Measurements from ENCODE around the gene GSG1L.
A peak's percentile ranks its signal among the peaks of the same experiment; 100 is the strongest.
"Not testable (repeated sequence)": the region's sequence is repeated elsewhere in the genome, so short reads cannot be mapped to it uniquely, and the experiment has no call there.

Gene GSG1L

DNA sequence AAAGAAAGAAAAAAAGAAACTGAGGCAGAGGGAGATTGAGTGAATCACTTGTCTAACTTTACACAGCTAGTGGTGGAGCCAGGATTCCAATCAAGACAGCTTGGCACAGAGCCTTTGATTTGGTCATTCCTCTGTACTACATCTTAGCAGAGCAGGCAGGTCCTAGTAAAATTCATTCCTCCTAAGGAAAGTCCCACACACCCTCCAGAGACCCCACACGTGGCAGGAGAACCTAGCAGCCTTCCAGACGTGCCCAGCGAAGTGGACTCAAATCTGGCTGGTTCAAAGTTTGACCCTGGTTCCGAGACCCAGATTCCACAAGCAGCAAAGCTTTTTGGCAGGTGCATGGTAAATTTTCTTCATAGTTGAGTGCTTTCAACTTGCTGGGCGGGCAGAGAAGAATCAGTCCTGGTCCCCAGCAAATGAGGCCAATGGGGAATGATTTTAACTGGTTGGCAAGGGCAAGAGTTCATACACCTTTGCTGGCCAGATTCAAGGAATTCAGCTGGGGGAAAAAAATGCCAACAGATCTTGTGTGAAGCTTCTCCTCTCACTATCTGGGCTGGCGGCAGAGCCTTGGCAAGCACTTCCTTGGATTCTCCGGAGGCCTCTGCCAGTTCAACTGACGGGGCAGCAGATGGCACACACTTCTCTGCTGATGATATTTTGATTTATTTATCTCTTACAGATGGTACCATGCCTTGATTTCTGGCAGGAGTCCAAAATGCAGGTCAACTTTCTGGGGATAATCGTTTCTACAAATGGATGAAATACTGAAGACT lies 82.4 kb downstream of the GSG1L start:
- DNase-seq (ENCODE audit: low spot score), result no peak

DNA sequence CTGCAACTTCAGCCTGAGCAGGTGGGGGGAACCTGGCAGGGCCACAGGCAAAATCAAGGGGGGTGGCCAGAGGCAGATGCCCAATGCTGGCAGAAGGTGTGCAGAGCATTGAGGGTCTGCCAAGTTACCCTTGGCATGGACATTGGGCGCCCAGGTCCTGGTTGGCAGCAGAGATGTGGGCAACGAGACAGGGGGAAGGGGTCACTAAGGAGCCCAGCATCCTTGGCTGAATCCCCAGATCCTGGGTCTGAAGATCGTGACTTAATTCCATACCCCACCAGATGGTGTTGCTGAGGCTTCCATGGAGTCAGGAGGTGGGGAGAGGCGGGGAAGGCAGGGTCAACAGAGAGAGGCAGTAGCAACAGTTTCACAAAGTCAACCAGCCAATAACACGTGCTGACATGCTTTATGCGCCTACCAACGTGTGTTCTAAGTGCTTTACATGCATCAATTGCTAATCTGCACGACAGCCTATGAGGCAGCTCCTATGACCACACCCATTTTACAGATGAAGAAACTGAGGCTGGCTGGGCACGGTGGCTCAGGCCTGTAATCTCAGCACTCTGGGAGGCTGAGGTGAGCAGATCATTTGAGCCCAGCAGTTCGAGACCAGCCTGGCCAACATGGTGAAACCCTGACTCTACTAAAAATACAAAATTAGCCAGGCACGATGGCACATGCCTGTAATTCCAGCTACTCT lies 83.3 kb downstream of the GSG1L start:
- DNase-seq (ENCODE audit: low spot score), result no peak

DNA sequence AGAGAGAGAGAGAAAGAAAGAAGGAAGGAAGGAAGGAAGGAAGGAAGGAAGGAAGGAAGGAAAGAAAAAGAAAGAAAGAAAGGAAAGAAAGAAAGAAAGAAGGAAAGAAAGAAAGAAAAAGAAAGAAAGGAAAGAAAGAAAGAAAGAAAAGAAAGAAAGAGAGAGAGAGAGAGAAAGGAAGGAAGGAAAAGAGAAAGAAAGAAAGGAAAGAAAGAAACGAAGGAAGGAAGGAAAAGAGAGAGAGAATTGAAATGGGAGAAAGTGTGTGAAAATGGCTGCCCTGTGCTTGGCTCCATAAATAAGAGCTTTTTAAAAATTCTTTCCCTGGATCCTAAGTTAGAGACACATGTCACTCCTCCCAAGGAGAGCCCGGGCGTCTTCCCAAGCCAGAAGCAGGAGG lies 83.8 kb downstream of the GSG1L start:
- DNase-seq (ENCODE audit: low spot score), result not testable (repeated sequence)

DNA sequence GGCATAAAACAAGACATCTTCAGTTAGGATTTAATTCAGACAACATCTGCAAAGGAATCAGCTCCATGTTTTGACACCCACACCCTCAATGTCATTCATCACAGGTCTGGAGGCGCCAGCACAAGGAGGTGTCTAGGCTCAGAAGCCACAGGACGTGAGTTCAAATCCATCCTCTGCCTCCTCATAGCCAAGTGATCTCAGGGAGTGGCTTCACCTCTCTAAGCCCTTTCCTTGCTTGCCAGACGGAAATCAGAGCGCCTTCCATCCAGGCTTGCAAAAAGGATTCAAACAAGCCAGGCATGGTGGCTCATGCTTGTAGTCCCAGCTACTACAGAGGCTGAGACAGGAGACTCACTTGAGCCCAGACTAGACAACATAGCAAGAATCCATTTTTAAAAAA lies 84.6 kb downstream of the GSG1L start:
- no peak for DNase-seq (ENCODE audit: low spot score)

DNA sequence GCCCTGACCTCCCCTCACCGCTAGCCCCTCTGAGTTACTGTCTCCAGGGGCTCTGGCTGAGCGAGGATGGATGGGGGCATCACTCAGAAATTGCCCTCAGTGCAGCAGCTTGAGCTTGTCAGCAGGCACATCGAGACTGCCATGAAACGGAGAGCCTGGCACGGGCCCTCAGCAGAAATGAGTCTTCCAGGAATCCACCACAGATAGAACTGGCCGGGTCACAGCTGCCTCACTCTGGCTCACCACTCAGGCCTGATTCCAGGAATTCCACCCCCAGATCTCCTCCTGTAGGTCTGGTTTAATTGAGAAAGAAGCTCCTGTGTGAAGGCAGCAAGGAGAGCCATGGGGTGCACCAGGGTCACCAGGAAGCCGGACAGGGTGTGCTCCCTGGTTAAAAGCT lies 85.5 kb downstream of the GSG1L start:
- no peak for DNase-seq (ENCODE audit: low spot score)

DNA sequence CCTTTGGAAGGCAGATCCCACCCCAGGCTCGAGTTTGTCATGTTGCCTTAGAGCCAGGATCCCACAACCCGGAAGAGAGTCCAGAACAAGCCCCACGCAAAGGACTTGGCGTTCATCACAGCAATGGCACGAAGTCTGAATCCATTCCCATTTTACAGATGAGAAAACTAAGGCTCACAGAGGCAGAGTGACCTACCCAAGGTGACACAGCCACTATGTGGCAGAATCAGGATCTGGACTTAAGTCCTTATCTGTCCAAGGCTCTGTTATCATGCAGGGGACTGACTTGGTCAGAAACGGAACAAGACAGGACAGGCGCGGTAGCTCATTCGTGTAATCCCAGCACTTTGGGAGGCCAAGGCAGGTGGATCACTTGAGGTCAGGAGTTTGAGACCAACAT lies 86.5 kb downstream of the GSG1L start:
- no peak for DNase-seq (ENCODE audit: low spot score)

DNA sequence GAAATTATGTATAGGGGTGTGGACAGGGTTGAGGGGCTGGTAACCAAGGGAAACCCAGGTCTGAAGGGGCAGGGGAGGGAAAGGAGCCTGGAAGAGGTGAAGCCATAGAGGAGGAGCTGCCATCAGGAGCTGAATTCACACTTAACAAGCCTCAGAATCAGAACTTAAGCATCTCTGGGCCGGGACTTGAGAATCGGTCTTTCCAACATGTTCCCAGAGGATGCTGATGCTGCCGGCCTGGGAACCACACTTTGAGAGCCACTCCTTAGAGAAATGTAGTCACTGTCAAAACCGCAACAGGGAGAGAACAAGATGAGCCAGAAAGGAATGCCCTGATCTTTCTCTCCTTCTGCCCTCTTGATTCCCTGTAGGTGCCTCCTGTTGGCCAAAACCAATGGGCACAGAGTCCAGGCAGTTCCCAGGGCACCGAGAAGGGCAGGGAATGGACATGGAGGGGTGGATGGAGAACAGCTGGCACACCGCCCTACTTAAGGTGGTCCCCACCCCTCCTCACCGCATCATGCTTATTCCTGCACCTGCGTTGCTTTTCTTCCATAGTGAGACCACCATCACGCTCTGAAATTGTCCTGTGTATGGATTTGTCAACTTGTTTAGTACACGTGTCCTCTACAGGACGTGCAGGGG lies 88.5 kb downstream of the GSG1L start:
- no peak for DNase-seq (ENCODE audit: low spot score)

DNA sequence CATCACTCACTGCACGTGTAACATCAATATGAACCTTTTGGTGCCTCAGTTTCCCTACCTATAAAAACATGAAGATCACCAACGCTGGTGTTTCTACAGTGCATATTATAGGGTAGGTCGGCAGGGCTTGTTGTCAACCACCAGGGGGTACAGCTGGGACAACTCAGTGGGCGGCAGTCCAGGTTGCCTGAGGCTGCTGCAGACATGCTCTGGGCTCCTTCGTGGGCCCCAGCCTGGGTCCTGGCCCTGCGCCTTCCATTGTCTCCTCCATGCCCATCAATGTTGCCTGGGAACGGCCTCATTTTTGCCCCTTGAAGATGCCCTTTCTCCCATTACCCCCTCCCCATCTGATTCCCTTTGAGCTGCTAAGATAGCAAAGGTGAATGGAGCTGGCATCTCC lies 89.8 kb downstream of the GSG1L start:
- DNase-seq (ENCODE audit: low spot score), result no peak

DNA sequence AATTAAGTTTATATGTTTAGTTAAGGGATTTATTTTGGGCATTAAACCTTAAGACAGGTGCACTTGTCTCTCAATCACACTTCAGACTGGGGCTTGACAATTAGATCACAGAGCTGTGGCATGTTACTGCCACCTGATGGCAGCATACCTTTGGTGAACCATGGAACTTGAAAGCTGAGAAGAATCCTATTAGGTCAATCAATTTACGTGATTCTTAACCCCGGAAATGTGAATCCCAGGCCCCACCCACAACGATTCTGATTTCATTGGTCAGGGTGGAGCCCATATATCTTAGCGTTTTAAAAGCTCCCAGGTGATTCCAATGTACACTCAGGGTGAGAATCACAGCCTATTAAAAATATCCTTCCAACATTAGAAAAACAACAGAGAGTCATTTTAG lies 91.0 kb downstream of the GSG1L start:
- DNase-seq (ENCODE audit: low spot score), result peak; percentile 53

DNA sequence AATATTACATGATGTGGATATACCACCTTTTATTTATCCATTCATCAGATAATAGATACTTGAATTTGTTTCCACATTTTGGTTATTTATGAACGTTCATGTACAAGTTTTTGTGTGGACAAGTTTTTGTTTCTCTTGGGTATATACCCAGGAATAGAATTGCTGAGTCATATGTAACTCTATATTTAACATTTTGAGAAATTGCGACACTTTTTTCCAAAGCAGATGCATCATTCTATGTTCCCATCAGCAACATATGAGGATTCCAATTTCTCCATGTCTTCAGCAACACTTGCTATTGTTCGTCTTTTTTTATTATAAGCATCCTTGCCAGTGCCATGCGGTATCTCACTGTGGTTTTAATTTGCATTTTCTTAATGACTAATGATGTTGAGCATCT lies 93.9 kb downstream of the GSG1L start:
- no peak for DNase-seq (ENCODE audit: low spot score)

DNA sequence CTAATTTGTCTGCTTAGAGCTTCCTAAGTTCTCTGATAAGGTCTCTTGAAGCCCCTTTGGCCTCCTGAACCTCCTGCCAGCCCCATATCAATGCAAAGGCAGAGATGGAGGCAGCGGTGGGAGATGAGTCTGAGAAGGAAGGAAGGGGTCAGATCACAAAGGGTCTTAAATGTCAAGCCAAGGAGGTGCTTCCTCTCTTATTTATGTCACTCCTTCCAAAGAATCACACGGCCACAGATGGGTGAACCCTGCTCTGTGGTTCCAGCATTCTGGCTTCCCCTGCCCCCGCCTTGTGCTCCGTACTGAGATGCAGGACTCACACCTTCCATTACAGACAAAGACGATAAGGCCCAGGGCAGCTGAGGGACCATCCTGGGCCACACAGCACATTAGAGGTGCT lies 96.3 kb downstream of the GSG1L start:
- DNase-seq (ENCODE audit: low spot score), result no peak

DNA sequence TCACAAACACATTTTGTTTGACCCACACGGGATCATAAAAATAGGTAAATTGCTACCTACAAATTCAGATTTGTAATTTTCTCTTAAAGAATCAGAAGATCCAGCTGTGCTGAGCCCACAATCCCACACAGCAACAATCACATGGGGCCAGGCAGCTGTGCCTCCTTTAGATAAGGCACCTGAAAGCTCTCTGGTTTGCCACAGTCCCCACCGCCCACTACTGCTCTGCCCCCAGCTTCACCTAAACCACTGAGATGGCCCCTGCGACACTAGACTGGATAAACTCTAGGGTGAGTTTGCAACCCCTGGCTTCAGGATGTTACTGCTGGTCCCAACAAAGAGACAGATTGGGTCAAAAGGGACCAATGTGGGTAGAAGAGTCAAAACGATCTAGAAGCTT lies 96.8 kb downstream of the GSG1L start:
- DNase-seq (ENCODE audit: low spot score), result no peak

DNA sequence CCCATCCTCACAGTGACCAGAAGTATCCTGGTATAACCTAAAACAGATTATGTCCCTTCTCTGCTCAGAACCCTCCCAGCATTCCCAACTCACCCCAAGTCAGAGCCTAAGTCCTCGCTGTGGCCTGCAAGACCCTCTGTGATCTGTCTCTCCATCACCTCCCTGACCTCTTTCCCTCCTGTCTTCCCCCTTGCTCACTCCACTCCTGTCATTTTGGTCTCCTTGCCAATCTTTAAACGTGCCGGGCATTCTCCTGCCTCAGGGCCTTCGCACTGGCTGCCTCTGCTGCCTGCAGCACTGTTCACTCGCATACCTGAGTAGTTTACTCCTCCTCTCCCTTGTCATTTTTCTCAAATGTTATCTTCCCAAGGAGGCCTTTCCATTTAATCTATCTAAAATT lies 97.7 kb downstream of the GSG1L start:
- DNase-seq (ENCODE audit: low spot score), result no peak

DNA sequence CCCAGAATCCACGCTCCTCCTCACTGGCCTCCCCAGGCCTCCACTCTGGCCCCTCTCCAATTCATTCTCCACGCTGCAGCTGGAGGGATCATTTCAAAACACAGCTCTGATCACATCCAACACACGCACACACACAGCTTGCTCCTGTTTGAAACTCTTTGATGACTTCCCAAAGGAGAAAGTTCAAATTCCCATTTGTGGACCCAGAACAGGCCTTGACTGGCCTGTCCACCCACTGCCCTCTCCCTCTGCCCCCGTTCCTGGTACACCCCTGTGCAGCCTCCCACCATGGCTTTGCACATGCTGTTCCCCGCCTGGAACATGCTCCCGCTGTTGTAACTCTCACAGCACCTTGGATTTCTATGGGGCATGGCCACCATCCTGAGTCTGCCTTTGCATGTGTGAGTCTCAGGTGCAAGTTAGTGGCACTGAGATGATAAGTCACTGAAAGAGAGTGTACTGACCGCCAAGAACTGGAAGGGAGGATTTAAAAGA lies 100.0 kb downstream of the GSG1L start:
- no peak for DNase-seq (ENCODE audit: low spot score)

DNA sequence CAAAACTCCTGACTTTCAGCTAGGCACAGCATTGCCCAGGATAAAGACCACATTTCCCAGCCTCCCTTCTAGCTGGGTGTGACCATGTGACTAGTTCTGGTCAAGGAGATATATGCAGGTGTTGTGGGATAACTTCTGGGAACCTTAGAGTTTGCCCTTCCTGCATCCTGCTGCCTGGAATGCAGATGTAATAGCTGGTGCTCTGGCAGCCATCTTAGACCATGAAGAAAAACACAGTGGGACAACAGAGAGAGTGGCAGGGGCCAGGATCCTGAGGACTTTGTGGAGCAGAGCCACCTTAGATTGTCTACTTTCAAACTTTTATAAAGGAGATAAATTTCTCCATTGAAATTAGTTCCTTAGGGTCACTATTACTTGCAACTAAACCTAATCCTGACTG lies 101.3 kb downstream of the GSG1L start:
- DNase-seq (ENCODE audit: low spot score), result no peak

DNA sequence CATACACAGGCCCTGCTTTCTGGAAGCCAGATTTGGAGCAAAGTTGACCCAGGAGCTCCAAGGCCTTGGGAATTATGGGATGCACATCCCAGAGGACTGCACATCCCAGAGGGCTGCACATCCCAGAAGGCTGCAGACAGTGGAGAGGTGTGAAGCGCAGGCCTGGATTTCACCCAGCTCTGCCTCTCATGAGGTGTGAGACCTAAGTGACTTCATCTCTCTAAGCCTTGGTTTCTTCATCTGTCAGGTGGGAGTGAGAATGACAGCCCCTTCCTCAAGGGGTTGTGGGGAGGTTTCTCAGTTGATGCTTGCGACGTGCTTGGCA lies 102.3 kb downstream of the GSG1L start:
- DNase-seq (ENCODE audit: low spot score), result no peak

DNA sequence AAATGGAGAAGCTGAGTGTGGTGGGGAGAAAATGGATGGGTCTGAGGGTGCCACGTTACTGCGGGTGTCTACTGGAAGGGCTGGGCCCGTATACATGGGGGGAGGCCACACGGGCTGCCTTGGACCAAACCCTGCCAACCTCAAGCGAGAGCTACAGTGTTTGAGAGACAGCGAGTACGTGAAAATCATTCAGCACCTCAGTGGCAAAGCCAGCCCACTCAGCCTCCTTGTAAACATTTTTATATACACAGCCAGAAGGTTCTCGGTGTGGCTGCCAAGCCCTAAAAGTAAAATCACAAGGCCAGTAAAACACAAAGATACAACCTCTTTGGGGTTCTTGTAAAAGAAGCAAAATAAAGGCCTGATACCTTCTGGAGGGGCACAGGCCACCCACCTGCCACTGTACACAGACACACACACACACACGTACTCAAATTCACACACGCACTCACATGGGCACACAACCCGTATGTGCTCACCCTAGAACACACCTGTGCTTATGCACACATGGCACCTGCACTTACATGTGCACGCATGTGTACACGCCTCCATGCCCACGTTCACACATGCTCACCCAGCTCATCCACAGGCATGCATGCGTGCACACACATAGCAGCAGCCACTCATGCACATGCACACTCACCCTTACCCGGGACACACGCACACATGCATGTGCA lies 102.8 kb downstream of the GSG1L start:
- DNase-seq (ENCODE audit: low spot score), result no peak

DNA sequence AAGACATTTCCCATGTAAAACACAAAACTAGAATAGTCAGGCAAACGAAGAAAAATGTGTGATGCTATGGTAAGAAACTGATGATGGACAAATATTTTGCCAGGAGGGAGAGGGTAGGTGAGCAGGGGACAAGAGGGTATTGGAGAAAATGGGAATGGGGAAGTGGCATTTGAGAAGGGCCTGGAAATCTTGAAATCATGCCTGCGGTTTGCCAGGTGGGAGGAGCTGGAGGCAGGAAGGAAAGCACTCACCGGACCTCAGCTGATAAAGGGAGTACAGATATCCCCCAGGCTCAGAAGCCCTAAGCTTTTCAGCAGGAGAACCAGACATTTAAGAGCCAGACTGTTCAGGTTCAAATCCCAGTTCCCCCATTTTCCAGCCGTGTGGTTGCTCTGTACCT lies 103.6 kb downstream of the GSG1L start:
- no peak for DNase-seq (ENCODE audit: low spot score)

DNA sequence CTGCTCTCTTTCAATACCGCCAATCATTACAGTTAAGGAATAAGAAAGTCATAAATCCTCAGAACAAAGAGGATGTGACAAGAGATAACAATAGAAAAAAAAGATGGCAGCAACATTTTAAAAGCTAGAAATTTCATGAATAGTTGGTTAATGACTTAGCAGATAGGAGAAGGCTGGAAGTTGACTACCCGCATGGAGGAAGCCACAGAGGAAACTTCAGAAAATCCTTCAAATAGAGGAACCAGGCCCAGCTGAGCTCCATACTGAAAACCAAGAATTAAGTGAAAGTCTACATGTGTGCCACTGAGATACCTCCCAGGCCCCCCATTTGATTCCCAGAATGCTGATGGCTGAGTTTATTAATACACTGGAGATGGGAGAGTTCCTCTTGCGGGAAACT lies 109.3 kb downstream of the GSG1L start:
- DNase-seq (ENCODE audit: low spot score), result no peak

DNA sequence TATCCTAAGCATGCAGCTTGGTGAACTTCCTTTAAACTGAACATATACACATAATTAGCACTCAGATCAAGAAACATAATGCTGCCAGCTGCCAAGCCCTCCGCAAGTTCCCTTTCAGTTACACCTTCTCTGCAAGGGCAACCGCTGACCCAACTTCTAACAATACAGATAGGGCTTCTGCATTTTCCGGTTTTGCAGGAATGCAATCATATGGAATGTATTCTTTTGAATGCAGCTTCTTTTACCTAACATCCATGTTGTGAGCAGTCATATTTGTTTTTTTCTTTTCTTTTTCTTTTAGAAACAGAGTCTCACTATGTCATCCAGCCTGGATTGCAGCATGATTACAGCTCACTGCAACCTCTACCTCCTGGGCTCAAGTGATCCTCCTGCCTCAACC lies 110.7 kb downstream of the GSG1L start:
- DNase-seq (ENCODE audit: low spot score), result no peak

DNA sequence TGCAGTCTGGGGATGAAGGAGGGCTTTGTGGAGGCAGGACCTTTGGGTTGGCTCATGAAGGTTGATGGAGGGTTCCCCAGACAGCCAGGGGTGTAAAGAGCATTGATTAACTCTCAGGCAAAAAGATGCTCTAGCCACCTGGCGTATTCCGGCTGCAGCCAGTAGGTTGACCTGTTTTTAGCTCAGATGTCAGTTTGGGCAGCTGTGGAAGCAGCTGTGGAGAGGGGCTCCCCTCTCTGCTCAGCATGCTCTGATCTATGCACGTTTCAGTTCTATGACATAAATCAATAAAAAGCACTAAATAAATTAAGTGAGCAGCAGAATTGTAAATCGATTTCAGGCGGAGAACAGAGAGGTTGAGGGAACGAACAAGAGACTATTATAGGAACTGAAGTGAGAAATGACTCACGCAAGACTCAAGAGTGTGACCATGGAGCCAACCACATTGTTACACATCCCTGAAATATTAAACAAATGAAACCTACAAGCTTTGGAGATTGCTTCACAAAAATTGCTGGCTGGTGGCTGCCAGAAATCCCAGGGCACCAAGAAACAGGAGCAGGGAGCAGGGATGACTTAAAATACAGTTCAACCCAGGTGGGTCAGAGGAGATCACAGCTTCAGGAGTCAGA lies 111.9 kb downstream of the GSG1L start:
- no peak for DNase-seq (ENCODE audit: low spot score)

DNA sequence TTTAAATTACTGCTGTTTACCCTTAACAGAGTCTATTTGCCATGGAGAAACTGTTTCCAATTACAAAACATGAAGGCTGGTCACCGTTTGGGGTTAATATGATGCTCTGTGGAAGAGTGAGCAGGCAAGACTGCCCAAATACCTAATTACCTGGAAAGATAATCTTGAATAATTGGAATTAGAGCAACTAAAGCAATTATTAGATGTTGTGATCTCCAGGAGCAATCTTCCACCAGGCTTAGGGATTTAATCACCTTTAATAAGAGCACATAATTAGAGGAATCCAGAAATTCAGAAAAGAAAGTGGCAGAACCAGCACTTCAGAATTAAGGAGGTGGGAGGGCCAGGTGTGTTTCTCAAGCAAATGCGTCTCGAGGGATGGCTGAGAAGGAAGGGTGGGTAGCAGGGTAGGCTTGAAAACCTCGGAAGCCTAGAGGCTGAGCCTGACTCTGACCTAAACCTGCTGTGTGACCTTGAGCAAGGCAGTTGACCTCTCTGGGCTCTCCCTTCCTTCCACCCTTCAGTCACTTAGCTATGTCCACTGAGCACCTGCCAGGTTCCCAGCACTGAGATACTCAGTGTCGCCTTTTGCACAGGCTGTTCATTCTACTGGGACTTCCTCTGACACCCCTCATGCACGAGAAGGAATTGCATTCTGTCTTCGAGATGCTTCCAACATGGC lies 113.2 kb downstream of the GSG1L start:
- DNase-seq (ENCODE audit: low spot score), result no peak
